SK-N-SH (cell line): Measurements from ENCODE around the gene HAND2.

Source experiments
- FOXM1 ChIP-seq: IDR thresholded peaks from 2 replicates; pipeline ENCODE4 v1.4.0; 2012; ENCODE audit warnings: low read depth, mild to moderate bottlenecking
- POLR2AphosphoS5 ChIP-seq: IDR thresholded peaks from 2 replicates; pipeline ENCODE4 v1.6.1; 2012; ENCODE audit warnings: low read depth, low read length
- SMC3 ChIP-seq: IDR thresholded peaks from 2 replicates; pipeline ENCODE4 v1.6.1; 2012; ENCODE audit warnings: low read depth, low read length, improper control_type of control experiment
- TCF12 ChIP-seq: IDR thresholded peaks from 2 replicates; pipeline ENCODE4 v1.4.0; 2012
- TF ChIP-seq, protein P1 (sequence below): fragments of 200-600 bp; sonication (generic); IDR thresholded peaks from 2 replicates; pipeline ENCODE4 v1.6.1; 2017; ENCODE audit warnings: antibody characterized with exemption, mild to moderate bottlenecking, moderate library complexity
- TF ChIP-seq, protein P2 (sequence below): IDR thresholded peaks from 2 replicates; pipeline ENCODE4 v1.6.1; 2012; ENCODE audit warnings: mild to moderate bottlenecking, low read depth, low read length, moderate library complexity
- TF ChIP-seq, protein P3 (sequence below): fragments of 150-350 bp; IDR thresholded peaks from 2 replicates; pipeline ENCODE4 v1.6.1; 2017; ENCODE audit warnings: antibody characterized with exemption, low read length, low read depth, borderline replicate concordance
- TF ChIP-seq, protein P4 (sequence below): IDR thresholded peaks from 2 replicates; pipeline ENCODE4; 2012

DNA sequence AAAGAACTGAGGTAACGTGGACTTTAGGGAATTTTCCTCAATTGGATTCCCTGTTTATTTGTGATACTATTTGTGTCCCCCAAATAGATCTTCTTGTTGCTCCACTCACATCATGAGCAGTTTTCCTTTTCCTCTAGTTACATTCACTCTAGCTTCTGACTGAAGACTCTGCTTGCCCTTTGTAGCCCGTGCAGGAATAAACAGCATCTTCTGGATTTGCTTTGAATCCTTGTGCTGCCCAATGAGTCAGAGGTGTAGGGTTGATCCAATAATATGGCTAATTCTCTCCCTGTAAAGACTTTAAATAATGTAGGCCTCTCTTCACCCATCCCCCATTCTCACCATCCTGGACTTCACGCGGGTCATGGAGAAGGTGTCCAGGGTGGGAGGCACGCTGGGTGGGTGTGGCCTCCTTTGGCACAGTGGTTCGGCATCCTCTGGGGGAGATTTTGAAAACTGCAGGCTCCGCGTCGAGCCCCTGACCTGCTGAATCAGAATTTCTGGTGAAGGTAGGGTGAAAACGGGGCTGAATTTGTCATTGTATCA is 9.0 kb downstream of the HAND2 start:
- TF ChIP-seq TCF12 (peak; percentile 18; the same call in 1 of the 2 replicates), SMC3 (no peak), FOXM1 (no peak), POLR2AphosphoS5 (0 out of 2 replicates have a peak, but pooled peaks have one; percentile 2)
- TF ChIP-seq, protein P1, sequence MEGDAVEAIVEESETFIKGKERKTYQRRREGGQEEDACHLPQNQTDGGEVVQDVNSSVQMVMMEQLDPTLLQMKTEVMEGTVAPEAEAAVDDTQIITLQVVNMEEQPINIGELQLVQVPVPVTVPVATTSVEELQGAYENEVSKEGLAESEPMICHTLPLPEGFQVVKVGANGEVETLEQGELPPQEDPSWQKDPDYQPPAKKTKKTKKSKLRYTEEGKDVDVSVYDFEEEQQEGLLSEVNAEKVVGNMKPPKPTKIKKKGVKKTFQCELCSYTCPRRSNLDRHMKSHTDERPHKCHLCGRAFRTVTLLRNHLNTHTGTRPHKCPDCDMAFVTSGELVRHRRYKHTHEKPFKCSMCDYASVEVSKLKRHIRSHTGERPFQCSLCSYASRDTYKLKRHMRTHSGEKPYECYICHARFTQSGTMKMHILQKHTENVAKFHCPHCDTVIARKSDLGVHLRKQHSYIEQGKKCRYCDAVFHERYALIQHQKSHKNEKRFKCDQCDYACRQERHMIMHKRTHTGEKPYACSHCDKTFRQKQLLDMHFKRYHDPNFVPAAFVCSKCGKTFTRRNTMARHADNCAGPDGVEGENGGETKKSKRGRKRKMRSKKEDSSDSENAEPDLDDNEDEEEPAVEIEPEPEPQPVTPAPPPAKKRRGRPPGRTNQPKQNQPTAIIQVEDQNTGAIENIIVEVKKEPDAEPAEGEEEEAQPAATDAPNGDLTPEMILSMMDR = peak; percentile 29; the same call in 1 of the 2 replicates
- TF ChIP-seq, protein P2, sequence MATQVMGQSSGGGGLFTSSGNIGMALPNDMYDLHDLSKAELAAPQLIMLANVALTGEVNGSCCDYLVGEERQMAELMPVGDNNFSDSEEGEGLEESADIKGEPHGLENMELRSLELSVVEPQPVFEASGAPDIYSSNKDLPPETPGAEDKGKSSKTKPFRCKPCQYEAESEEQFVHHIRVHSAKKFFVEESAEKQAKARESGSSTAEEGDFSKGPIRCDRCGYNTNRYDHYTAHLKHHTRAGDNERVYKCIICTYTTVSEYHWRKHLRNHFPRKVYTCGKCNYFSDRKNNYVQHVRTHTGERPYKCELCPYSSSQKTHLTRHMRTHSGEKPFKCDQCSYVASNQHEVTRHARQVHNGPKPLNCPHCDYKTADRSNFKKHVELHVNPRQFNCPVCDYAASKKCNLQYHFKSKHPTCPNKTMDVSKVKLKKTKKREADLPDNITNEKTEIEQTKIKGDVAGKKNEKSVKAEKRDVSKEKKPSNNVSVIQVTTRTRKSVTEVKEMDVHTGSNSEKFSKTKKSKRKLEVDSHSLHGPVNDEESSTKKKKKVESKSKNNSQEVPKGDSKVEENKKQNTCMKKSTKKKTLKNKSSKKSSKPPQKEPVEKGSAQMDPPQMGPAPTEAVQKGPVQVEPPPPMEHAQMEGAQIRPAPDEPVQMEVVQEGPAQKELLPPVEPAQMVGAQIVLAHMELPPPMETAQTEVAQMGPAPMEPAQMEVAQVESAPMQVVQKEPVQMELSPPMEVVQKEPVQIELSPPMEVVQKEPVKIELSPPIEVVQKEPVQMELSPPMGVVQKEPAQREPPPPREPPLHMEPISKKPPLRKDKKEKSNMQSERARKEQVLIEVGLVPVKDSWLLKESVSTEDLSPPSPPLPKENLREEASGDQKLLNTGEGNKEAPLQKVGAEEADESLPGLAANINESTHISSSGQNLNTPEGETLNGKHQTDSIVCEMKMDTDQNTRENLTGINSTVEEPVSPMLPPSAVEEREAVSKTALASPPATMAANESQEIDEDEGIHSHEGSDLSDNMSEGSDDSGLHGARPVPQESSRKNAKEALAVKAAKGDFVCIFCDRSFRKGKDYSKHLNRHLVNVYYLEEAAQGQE = no peak
- TF ChIP-seq, protein P3, sequence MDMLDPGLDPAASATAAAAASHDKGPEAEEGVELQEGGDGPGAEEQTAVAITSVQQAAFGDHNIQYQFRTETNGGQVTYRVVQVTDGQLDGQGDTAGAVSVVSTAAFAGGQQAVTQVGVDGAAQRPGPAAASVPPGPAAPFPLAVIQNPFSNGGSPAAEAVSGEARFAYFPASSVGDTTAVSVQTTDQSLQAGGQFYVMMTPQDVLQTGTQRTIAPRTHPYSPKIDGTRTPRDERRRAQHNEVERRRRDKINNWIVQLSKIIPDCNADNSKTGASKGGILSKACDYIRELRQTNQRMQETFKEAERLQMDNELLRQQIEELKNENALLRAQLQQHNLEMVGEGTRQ = no peak; the same call in 1 of the 2 replicates
- TF ChIP-seq, protein P4, sequence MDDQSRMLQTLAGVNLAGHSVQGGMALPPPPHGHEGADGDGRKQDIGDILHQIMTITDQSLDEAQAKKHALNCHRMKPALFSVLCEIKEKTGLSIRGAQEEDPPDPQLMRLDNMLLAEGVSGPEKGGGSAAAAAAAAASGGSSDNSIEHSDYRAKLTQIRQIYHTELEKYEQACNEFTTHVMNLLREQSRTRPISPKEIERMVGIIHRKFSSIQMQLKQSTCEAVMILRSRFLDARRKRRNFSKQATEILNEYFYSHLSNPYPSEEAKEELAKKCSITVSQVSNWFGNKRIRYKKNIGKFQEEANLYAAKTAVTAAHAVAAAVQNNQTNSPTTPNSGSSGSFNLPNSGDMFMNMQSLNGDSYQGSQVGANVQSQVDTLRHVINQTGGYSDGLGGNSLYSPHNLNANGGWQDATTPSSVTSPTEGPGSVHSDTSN = no peak
